Activated naive CD4-positive, alpha-beta T cell treated with Interleukin-2 at 50 U/mL for 16 hours (primary cell): ENCODE results near the gene SIGLEC14.
"Not testable (repeated sequence)": the region's sequence is repeated elsewhere in the genome, so short reads cannot be mapped to it uniquely, and the experiment has no call there.

Experiments used
- DNase-seq: peaks from one replicate; pipeline ENCODE4 v3.0.0-alpha.2; 2020

Gene SIGLEC14, protein sequence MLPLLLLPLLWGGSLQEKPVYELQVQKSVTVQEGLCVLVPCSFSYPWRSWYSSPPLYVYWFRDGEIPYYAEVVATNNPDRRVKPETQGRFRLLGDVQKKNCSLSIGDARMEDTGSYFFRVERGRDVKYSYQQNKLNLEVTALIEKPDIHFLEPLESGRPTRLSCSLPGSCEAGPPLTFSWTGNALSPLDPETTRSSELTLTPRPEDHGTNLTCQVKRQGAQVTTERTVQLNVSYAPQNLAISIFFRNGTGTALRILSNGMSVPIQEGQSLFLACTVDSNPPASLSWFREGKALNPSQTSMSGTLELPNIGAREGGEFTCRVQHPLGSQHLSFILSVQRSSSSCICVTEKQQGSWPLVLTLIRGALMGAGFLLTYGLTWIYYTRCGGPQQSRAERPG

GRCh38 chr19:51646730-51647129 is at the start of gene SIGLEC14:
TSS of gene SIGLEC14 (minus strand) at chr19:51646825. CDS start at chr19:51646759, 66 bp downstream.
- DNase-seq, result not testable (repeated sequence)

DNA sequence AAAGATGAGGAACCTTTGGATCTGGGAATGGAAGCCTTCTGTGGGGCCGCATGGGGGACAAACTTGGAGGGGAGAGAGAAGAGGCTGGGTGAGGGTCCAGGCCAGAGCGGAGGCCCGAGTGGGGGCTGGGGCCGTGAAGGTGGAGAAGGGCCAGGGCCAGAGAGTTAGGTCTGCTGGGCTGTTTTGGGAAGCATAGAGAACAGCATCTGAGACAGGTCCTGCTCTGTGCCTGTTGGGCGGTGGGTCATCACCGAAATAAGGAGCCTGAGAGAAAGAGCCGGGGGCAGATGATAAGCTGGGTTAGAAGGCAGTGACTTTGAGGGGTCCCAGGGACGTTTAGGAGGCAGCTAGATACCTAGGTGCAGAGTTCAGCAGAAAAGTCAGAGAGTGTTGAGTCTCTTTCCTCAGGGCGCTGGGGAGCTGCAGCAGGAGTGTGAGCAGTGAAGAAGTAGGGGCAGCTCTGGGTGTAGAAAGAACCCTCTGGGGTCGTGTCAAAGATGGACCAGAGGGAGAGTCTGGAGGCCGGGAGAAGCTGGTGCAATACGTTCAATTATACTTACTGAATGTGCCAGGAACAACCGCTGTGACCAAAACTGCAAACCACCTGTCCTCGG is 49.2 kb upstream of the SIGLEC14 start:
- DNase-seq, result no peak

- DNase-seq, result no peak
Measured at GRCh38 chr19:51695088-51695487, 48.5 kb upstream of the SIGLEC14 start.

DNA sequence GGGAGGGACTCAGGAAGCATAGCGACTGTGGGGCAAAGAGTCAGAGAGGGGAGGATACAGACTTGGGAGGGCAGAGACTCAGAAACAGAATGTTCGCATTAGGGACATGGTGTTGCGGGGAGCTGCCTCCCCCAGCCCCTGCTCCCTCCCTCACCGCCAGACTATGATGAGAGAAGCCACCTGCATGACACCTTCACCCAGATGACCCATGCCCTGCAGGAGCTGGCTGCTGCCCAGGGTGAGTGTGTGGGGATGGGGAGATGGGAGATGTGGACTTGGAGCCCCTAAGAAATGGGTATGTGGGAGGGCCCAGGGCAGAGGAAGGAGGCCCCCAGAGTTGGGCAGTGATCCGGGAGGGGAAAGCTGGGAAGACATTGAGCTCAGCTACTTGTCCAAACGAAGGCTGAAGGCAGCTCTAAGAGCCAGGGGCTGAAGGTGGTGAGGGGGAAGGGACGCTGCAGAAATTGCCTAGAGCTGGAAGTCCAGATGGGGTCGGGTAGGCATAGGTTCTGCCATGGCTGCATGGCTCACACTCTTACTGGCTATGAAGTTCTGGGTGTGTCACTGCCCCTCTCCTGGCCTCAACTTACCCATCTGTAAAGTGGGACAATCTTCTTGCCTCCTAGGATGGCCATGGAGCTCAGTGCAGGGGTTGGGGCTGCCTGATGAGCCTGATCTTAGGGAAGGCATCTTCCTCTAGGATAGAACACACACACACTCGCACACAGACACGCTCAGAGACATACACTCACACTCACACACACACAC is 47.9 kb upstream of the SIGLEC14 start:
- DNase-seq, result no peak

GRCh38 chr19:51693819-51694218 is 47.2 kb upstream of the SIGLEC14 start:
- no peak for DNase-seq

DNA sequence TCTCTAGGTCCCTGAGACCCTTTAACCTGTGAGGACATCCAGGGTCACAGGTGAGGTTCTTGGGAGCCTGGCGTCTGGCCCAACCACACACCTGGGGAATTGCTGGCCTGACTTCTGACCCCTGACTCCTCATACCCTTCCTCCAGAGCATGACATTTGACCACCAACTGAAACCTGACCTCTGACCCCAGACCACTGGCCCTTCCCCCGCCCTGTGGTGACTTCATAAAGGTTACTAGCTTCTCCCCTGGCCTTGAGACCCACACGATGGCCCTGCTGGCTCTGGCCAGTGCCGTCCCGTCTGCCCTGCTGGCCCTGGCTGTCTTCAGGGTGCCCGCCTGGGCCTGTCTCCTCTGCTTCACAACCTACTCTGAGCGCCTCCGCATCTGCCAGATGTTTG is 46.6 kb upstream of the SIGLEC14 start, which contains the start of gene SPACA6:
TSS of gene SPACA6 (plus strand) at position 71 of the 400 bp plus-strand sequence. CDS start at position 268, 197 bp downstream.
- DNase-seq, result no peak

GRCh38 chr19:51692468-51692867 is 45.8 kb upstream of the SIGLEC14 start:
- DNase-seq, result no peak

DNA sequence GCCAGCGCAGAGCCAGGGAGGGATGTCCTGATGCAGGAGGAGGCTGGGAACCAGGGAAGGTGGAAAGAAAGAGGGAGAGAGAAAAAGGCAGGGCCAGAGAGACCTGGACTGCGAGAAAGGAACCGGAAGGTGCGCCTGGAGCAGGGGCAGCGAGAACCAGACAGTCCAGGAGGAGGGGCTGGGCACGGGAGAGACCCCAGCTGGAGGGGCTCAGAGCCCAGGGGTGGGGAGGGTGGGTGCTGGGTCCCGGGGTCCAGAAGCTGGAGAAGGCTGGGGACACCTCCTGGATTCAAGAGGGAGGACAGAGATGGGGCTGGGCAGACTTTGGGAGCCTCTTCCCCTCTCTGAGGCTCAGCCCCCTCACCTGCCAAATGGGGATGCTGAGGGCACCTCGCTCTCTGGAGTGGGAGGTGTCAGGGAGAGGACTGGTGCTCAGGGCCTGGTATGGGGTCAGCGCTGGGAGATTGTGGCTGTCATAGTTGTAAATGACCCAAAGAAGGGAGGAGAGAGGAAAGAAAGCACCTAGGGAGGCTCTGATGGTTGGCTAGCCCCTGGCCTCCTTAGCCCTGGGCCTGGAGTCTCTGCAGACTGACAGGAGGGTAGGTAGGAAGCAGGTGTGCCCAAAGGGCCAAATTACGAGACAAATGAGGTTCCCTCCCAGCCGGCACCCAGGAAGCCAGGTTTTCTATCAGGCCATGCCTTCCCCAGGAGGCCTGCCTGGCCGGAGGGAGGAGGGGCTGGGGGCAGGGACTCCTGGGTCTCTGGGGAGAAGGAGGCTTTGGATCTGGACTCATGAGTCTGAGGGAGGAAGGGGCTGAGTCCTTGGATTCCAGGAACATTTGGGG is 45.2 kb upstream of the SIGLEC14 start:
- DNase-seq, result no peak

DNA sequence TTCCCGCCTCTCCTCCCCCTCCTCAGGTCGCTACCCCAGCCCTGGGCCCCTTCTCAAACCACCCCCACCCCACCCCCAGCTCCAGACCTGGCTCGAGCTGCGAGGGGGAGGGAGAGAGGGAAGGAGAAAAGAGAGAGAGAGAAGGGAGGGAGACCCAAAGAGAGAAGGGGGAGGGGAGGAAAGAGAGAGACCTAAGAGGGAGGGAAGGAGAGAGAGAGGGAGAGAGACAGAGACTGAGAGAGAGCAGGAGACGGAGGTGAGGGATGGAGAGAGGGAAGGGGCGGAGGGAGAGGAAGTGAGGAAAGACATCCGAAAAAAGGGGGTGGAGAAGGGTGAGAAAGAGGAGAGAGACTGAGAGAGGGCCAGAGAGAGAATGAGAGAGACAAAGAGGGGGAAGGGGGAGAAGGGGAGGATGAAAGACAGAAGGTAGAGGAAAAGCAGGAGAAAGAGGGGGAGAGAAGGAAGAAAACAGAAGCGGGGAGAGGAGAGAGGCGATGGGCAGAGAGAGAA is 44.5 kb upstream of the SIGLEC14 start:
- DNase-seq, result no peak

- DNase-seq, result peak; percentile 75
Measured at GRCh38 chr19:51690454-51691073, 43.9 kb upstream of the SIGLEC14 start.

GRCh38 chr19:51689751-51690453 is 43.3 kb upstream of the SIGLEC14 start:
- no peak for DNase-seq

GRCh38 chr19:51688671-51689571 is 42.3 kb upstream of the SIGLEC14 start:
- no peak for DNase-seq

DNA sequence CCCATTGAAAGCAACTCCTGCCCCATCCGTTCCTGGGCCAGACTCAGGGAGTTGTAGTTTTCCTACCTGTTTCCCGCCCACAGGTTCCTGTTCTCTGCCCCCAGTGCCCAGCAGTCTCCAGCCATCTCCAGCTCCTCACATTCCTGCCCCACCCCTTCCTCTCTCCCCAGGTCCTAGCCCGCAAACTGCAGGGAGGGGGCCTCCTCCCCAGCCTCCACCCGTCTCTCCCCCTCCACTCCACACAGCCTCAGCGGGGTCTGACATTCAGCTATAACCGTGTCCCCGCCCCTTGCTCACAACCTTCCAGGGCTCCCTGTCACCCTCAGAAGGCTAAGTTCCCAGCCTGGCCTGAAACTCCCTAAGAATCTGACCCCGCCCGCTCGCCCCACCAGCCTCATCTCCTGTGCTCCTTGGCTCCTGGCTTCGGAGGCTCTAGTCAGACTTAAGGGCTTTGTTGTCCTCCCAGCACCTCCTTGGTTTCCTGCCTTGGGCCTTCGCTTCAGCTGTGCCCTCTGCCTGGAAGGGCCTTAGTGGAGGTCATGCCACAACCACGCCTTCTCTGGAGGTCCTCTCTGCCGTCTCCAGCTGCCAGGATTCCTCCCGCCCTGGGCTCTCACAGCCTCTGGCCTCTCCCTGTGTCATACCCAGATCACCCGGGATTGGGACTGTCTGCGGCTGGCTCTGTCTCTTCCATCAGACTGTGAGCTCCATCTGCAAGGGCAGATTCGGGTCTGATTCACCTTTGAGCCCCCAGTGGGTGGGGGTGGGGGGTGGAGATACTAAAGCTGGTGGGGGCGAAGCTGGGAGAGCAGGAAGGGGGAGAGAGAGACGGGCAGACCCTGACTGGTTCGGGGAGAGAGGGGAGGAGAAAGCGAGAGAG is 41.4 kb upstream of the SIGLEC14 start:
- DNase-seq, result no peak

DNA sequence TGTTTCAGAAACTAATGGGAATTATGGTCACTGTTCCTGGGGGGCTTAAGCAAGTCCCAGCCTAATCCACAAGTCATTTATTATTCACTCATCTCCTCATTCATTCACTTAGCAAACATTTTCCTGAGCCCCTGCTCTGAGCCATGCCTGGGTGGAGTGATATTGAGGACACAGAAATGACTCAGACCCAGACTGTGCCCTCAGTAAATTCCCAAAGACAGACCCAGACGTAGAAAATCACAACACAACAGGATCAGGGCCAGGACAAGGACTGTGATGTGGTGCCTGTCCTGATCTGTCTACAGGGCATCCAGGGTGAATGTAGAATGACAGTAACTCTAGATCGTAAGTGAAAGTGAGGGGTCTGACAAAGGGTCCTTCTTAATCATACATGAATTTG is 39.5 kb upstream of the SIGLEC14 start:
- DNase-seq, result no peak

- DNase-seq, result no peak
Measured at GRCh38 chr19:51681286-51681941, 34.8 kb upstream of the SIGLEC14 start.

DNA sequence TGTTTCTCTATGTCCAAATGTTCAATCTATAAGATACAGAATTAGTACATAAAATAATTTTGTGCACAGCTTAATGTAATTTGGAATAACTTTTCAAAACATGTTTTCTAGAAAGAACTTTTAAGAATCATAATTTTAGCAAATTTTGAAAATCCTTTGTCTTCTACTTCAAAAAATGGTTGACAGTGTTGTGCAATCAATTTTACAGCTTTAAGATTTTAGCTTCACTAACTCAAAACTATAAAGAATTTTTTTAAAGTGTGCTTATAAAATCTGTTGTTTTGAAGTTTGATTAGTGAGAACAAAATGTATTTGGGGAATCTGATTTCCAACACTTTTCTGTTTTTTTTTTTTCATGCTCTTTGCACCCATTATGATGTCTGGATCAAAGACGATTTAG is 33.8 kb upstream of the SIGLEC14 start:
- DNase-seq, result no peak

GRCh38 chr19:51676566-51677083 is 30.0 kb upstream of the SIGLEC14 start:
- DNase-seq, result peak; percentile 32

DNA sequence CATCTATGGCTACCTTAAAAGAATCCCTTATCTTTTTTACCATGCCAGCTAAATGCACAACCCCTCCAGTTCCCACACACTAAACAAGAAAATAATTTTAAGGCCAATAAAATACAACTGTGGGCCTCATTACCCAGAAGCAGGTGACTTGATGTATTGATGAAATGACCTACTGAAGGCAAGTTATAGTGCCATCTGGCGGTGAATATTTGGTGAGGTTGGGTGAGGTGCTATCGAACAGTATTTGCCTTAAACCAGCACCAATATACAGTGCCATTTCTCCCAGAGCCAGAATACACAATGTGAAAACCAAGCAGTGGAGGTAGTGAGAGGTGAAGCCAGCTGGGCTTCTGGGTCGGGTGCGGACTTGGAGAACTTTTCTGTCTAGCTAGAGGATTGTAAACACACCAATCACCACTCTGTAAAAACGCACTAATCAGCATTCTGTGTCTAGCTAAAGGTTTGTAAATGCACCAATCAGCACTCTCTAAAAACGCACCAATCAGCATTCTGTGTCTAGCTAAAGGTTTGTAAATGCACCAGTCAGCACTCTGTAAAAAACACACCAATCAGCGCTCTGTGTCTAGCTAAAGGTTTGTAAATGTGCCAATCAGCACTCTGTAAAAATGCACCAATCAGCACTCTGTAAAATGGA is 29.4 kb upstream of the SIGLEC14 start:
- not testable (repeated sequence) for DNase-seq
